K562 (cell line): ENCODE data around the gene OR2V1. TPM values are rescaled to one million over a fixed set of nuclear protein-coding genes. Genes with fewer than 3 reads are reported as not detected.

ENCODE experiments used
- BRD9 ChIP-seq: fragments of 450-650 bp; IDR thresholded peaks from 2 replicates; pipeline ENCODE4 v1.6.1; 2018; ENCODE audit warnings: low read depth; ENCODE audit not compliant: partially characterized antibody
- CAMTA2 ChIP-seq: fragments of 250-450 bp; sonication (Bioruptor Pico); conservative IDR thresholded peaks from 2 replicates; pipeline ENCODE4 v1.5.1; 2022
- CREB1 ChIP-seq, 2 experiments: sonication (generic) in 1 of 2; formaldehyde crosslinking in 1 of 2; IDR thresholded peaks; 2 replicates each; pipeline versions ENCODE4 v1.6.1 to v1.8.0; 2012 to 2022; ENCODE audit warnings: inconsistent platforms in 1 of 2, mild to moderate bottlenecking in 1 of 2, missing genetic modification reagents in 1 of 2, moderate library complexity in 1 of 2
- CREB5 ChIP-seq: fragments of 250-450 bp; sonication (Bioruptor Pico); IDR thresholded peaks from 2 replicates; pipeline ENCODE4 v1.5.0; 2020; ENCODE audit warnings: mild to moderate bottlenecking
- EZH2 ChIP-seq: IDR thresholded peaks from 2 replicates; pipeline ENCODE4 v1.6.1; 2012; ENCODE audit warnings: low read depth, mild to moderate bottlenecking, inconsistent platforms, low read length, borderline replicate concordance
- FIP1L1 ChIP-seq: fragments of 200-400 bp; formaldehyde crosslinking; IDR thresholded peaks from 2 replicates; pipeline ENCODE4 v1.6.1; 2018; ENCODE audit warnings: mild to moderate bottlenecking, low read depth, low read length; ENCODE audit not compliant: poor library complexity, severe bottlenecking
- HMGN3 ChIP-seq: IDR thresholded peaks from 2 replicates; pipeline ENCODE4 v1.6.1; 2011; ENCODE audit warnings: borderline replicate concordance, low read depth, mild to moderate bottlenecking, mixed read lengths, low read length; ENCODE audit not compliant: insufficient read length; ENCODE audit errors: extremely low read depth
- KLF6 ChIP-seq: fragments of 250-450 bp; sonication (Bioruptor Pico); IDR thresholded peaks from 2 replicates; pipeline ENCODE4 v1.4.0; 2020; ENCODE audit warnings: mild to moderate bottlenecking, moderate library complexity, borderline replicate concordance
- MLLT1 ChIP-seq, 2 experiments: fragments of 450-650 bp; IDR thresholded peaks; 2 replicates each; pipeline ENCODE4 v1.6.1; 2016
- NFIX ChIP-seq: fragments of 250-450 bp; sonication (Bioruptor Pico); IDR thresholded peaks from 2 replicates; pipeline ENCODE4 v1.4.0; 2020; ENCODE audit warnings: low read depth, mild to moderate bottlenecking, moderate library complexity
- NFRKB ChIP-seq: fragments of 450-650 bp; IDR thresholded peaks from 2 replicates; pipeline ENCODE4 v1.6.1; 2016; ENCODE audit warnings: low read depth
- SMARCC2 ChIP-seq: fragments of 450-650 bp; IDR thresholded peaks from 2 replicates; pipeline ENCODE4 v1.6.1; 2017; ENCODE audit warnings: antibody characterized with exemption, moderate library complexity, mild to moderate bottlenecking, low read depth
- SP2 ChIP-seq: IDR thresholded peaks from 2 replicates; pipeline ENCODE4 v1.6.1; 2011; ENCODE audit warnings: mild to moderate bottlenecking, low read depth, low read length, moderate library complexity; ENCODE audit not compliant: poor library complexity, severe bottlenecking; ENCODE audit errors: extremely low read depth
- SREBF2 ChIP-seq: sonication (generic); formaldehyde crosslinking; IDR thresholded peaks from 2 replicates; pipeline ENCODE4 v1.4.0; 2020; ENCODE audit warnings: mild to moderate bottlenecking, missing genetic modification reagents
- TEAD1 ChIP-seq, 2 experiments: fragments of 450-650 bp in 1 of 2; sonication (generic) in 1 of 2; formaldehyde crosslinking; IDR thresholded peaks; 2 replicates each; pipeline versions ENCODE4 v1.4.0 to v1.8.0; 2020 to 2022; ENCODE audit warnings: mild to moderate bottlenecking in 2 of 2, missing genetic modification reagents in 1 of 2
- TRIM28 ChIP-seq: fragments of 450-650 bp; IDR thresholded peaks from 2 replicates; pipeline ENCODE4 v1.6.1; 2017
- ZFPM2 ChIP-seq: fragments of 250-450 bp; sonication (Bioruptor Pico); IDR thresholded peaks from 2 replicates; pipeline ENCODE4 v1.5.1; 2022; ENCODE audit warnings: mild to moderate bottlenecking
- ZHX1 ChIP-seq: fragments of 150-350 bp; conservative IDR thresholded peaks from 2 replicates; pipeline ENCODE4 v1.6.1; 2014; ENCODE audit warnings: low read length
- ZNF282 ChIP-seq: sonication (generic); formaldehyde crosslinking; IDR thresholded peaks from 2 replicates; pipeline ENCODE4 v1.8.1; 2023; ENCODE audit warnings: missing genetic modification reagents
- ZNF57 ChIP-seq: fragments of 450-650 bp; formaldehyde crosslinking; IDR thresholded peaks from 2 replicates; pipeline ENCODE4 v1.4.0; 2020; ENCODE audit warnings: mild to moderate bottlenecking, moderate library complexity
- ZNF583 ChIP-seq: fragments of 250-450 bp; sonication (Bioruptor Pico); IDR thresholded peaks from 2 replicates; pipeline ENCODE4 v1.4.0; 2020
- polyA plus RNA-seq, 8 experiments: library from polyadenylated mRNA; depleted of rRNA in 4 of 8; stranded (reverse) in 5 of 8; unstranded in 3 of 8; fragments of >200 nt; fragmentation: Nextera tagmentation in 2 of 8; fragmentation: Illumina TruSeq in 1 of 8; extraction: Ambion mirVana in 2 of 8; extraction: Trizol in 1 of 8; gene quantifications; 2 replicates each; pipeline versions ENCODE4 v1.2.1 to v1.2.3, GENCODE V29; 2011 to 2014; ENCODE audit warnings: inconsistent platforms in 1 of 8, missing spikeins in 1 of 8
- total RNA-seq, 7 experiments: library from RNA; depleted of rRNA in 6 of 7; stranded (reverse); fragments of >200 nt in 6 of 7; fragmentation: Illumina TruSeq in 2 of 7; extraction: Trizol in 2 of 7; gene quantifications; 2 replicates each; pipeline versions ENCODE4 v1.2.1 to v1.2.3, GENCODE V29; 2011 to 2021; ENCODE audit warnings: low replicate concordance in 1 of 7
- TF ChIP-seq, protein P1 (sequence below): fragments of 250-450 bp; sonication (Bioruptor Pico); IDR thresholded peaks from 2 replicates; pipeline ENCODE4 v1.9.0; 2021; ENCODE audit warnings: mild to moderate bottlenecking
- TF ChIP-seq, protein P2 (sequence below): sonication (generic); formaldehyde crosslinking; IDR thresholded peaks from 2 replicates; pipeline ENCODE4 v1.5.0; 2020; ENCODE audit warnings: missing genetic modification reagents

The OR2V1 gene
- total and polyA plus RNA-seq, 9 of the 15 experiments (the other 6 are each of a cell fraction or from before 2014, with no cell fraction given) = 0.04 to 0.28 (median 0.15) TPM; not detected in 5

GRCh38 chr5:181133610-181134231, 2.8 kb upstream of the OR2V1 start (continued):
- TF ChIP-seq ZHX1 = no peak
- peak; percentile 59 for TF ChIP-seq NFIX (CRISPR knock-in tag)
- TF ChIP-seq, protein P1, sequence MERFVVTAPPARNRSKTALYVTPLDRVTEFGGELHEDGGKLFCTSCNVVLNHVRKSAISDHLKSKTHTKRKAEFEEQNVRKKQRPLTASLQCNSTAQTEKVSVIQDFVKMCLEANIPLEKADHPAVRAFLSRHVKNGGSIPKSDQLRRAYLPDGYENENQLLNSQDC = no peak
- TF ChIP-seq BRD9 = no peak
- TF ChIP-seq HMGN3 = no peak
- no peak for TF ChIP-seq CAMTA2 (CRISPR knock-in tag)
- no peak for TF ChIP-seq MLLT1 (IDR thresholded peaks at IDR 0.05)
- TF ChIP-seq NFRKB = no peak
- no peak for TF ChIP-seq EZH2
- no peak for TF ChIP-seq ZNF583
- no peak for TF ChIP-seq KLF6 (CRISPR knock-in tag)
- no peak for TF ChIP-seq ZNF282 (CRISPR knock-in tag)
- TF ChIP-seq, protein P2, sequence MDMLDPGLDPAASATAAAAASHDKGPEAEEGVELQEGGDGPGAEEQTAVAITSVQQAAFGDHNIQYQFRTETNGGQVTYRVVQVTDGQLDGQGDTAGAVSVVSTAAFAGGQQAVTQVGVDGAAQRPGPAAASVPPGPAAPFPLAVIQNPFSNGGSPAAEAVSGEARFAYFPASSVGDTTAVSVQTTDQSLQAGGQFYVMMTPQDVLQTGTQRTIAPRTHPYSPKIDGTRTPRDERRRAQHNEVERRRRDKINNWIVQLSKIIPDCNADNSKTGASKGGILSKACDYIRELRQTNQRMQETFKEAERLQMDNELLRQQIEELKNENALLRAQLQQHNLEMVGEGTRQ (CRISPR knock-in tag) = no peak
- no peak for TF ChIP-seq ZNF57 (CRISPR knock-in tag)
- TF ChIP-seq FIP1L1 = no peak
- no peak for TF ChIP-seq ZFPM2
- peak; percentile 72; the same call in 1 of the 2 replicates for TF ChIP-seq SMARCC2
- no peak for TF ChIP-seq CREB5 (CRISPR knock-in tag)
- TF ChIP-seq TEAD1 (CRISPR knock-in tag; IDR thresholded peaks at IDR 0.05) = no peak
- no peak for TF ChIP-seq SREBF2
- TF ChIP-seq TRIM28 = peak; percentile 80; the same call in 1 of the 2 replicates
- no peak for TF ChIP-seq CREB1 (IDR thresholded peaks at IDR 0.05)
- TF ChIP-seq CREB1 (CRISPR knock-in tag; IDR thresholded peaks at IDR 0.05) = no peak
- TF ChIP-seq SP2 = no peak
